GM21786 (cell line): Measurements from ENCODE around the gene GLIS1.

ENCODE experiments used
- ATAC-seq: cut with Tn5 transposase; IDR thresholded peaks from one replicate; pipeline ENCODE4 v1.9.1; 2021; ENCODE audit not compliant: unreplicated experiment

GLIS1 gene

GRCh38 chr1:53517109-53517508 lies 221.9 kb downstream of the GLIS1 start:
- ATAC-seq: no peak

- ATAC-seq: no peak
Measured at GRCh38 chr1:53516181-53516580, 222.8 kb downstream of the GLIS1 start.

DNA sequence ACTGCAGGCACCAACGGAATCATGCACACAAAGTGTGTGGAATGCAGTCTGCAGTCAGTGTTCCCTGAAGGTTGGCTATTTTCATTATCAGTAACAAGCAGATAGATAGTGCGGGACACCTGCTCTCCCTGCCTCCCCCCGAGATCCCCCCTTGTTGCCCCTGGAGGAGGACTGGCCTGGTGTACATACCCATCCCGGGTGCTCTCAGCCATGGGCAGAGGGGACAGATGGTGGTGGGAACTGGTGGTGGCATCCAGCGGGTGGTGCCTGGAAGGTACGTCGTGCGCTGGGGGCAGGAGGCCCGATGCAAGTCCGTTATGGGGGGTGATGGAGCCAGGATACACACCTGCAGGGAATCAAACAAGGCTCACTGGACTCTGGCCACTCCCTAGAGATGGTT lies 224.5 kb downstream of the GLIS1 start:
- no peak for ATAC-seq

- ATAC-seq: no peak
Measured at GRCh38 chr1:53513846-53514245, 225.1 kb downstream of the GLIS1 start.

DNA sequence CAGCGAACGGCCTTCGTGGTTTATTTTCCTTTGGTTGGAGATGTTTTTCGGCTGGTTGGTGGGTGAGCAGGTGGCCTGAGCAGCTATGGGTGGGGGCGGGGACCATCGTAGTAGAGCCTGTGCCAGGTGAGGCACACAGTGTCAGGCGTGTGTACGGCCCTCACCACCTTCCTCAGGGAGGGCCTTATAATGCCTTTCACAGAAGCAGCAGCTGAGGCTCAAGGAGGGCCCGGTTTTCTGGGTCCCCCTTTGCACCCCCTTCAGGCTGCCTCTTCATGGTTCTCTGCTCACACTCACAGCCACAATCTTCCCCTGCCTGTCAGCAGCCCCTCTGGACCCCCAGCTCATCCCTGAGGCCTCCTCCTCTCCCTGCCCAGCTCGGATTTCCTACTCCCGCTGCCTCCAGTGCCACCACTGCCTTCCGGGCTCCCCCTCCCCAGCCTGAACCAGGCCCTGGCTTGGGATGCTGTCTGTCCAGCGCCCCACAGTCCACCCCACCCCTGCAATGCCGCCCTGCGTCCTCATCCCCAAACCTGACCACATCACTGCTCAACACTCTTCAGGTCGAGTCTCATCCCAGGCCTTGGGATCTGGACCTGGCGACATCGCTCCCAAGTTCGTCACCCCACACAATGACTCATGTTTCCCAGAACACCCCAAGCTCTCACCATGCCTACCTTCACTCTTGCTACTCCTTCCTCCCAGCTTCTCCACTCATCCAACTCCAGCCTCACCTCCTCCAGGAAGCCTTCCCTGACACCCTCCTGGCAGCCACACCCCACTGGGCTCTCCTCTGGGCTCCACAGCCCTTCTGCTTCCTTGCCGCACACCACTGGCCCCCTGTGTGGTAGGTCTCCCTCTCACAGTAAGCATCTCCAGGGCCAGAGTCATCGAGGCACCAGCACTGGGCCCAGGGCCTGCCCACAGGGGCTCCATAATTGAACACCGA lies 225.9 kb downstream of the GLIS1 start:
- no peak for ATAC-seq

DNA sequence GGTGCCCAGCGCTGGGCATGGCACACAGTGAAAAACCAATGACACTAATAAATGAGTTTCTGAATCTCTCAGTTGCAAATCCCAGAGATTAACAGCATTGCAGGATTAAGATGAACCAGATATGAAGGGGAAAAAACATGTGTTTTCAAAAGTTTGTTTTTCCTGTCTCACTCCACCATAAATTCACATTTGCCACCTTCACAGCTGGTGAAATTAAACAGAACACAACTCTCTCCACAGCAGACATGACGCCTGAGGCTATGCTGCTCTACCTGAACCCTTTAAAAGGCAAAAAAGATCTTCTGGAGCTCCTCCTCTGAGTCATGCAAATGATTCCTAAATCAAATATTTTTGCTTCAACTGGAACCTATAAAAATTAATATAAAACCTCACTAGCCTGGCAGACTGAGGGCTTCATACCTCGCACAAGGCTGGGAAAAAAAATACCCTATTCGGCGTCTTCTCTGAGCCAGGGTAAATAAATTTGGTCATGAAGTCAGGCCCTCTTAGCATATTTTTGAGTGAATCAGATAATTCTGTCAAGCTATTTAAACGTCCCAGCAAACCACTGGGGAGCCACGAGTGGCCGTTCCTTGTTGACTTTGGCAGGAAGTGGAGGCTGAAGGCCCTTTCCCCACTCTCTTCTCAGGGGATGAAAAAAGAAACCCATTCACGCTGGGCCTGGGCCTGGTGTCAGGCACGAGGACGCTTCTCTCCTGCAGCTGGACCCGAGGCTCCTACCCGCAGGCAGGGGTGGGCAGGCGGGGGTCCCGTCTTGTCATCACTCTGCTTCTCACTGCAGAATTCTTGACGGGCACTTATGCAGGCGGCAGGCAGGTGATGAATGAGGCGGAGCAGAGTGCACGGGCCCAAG lies 226.8 kb downstream of the GLIS1 start:
- no peak for ATAC-seq

DNA sequence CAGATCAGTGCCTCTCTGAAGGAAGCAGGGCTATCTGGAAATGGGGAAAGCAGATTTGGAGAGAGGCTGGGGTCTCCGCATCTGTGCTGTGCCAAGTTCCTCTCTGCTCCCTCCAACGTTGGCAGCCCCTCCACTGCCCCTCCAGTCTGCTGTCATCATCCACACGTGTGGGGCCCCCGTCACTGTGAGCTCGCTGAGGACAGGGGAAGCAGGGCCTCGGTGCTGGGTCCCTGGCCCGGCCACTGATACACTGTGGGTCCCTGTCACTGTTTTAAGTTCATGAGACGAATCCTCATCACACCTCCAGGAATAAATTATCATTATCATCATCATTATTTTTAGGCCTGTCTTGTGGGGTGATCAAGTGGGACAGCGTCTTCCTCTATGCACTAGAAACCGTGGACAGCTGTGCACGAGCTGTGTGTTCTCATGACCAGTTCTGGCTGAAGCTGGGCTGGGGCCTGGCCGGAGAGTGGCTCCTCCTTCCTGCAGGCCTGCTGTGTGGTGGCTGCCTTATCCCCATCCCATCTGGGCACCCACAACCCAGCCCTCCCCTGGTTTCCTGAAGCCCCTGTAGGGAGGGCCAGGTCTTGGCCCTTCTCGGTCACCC lies 227.5 kb downstream of the GLIS1 start:
- ATAC-seq: no peak

- ATAC-seq: no peak
Measured at GRCh38 chr1:53510215-53510614, 228.7 kb downstream of the GLIS1 start.

DNA sequence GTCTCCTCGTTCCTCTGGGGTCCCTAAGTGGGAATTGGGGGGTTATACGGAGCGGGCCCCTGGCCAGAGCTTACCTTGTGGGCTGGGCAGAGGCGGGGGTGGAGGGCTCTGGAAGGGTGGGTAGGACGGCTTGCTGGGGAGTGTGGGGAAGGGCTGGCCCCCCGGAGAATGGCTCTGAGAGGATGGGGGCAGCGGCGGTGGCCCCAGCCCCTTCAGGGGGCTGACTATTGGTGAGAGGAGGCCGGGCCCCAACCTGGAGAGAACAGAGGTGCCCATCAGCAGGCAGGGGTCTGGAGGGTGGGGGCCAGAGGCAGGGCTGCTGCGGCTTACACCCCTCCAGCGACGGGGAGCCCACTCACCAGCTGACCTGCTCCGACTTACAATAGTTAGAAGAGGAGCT lies 229.2 kb downstream of the GLIS1 start:
- no peak for ATAC-seq

- ATAC-seq: no peak
Measured at GRCh38 chr1:53508991-53509666, 229.8 kb downstream of the GLIS1 start.

GRCh38 chr1:53508056-53508990 lies 230.6 kb downstream of the GLIS1 start:
- ATAC-seq: no peak

DNA sequence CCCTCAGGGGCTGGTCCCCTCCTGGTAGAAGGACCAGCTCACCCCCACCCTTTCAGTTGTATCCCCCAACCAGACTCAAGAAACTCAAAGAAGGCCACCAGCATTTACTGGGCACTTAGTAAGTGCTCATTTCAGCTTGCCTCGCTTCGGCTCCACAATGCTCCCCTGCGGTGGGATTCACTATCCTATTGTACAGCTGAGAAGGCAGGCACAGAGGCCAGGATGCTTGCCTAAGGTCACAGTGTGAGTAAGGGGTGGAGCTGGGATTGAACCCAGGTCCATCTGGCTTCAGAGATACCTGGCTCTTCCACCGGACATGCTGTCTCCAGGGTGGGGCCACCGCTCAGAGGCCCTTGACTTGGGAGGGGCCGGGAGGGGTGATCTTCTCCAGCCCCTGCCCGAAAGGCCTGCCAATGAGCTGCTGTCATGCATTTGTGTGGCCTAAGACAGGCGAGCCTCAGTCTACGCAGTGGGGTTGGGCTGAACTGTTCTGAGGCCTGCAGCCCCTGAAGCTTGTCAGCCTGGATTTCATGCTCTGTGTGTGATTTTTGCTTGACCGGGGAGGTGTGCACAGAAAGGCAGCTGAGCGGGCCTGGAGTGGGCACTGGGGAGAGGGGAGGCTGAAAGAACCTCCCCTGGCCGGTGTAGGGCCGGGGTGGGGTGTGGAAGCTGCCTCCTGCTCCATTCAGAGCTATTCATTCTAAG lies 231.7 kb downstream of the GLIS1 start:
- no peak for ATAC-seq

GRCh38 chr1:53506355-53507050 lies 232.5 kb downstream of the GLIS1 start:
- no peak for ATAC-seq

- ATAC-seq: no peak
Measured at GRCh38 chr1:53505891-53506290, 233.1 kb downstream of the GLIS1 start.

- ATAC-seq: no peak
Measured at GRCh38 chr1:53505401-53505800, 233.6 kb downstream of the GLIS1 start.

DNA sequence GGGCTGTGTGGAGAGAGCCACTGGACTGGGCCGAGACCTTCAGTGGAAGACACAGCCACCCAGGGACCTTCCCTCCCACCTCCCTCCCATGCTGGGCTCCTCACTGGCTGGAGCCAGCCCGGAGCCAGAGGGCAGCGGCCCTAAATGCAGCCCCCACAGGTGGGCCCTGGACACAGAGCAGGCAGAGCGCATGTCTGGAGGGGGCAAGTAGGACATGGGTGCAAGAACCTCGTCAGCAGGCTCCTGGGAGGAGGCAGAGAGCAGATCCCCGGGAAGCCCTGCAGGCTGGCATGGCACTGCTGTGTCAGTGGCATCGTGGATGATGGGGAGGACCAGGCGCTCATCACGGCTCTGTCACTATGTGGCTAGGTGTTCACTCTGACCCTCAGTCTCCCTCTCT lies 234.1 kb downstream of the GLIS1 start:
- no peak for ATAC-seq

DNA sequence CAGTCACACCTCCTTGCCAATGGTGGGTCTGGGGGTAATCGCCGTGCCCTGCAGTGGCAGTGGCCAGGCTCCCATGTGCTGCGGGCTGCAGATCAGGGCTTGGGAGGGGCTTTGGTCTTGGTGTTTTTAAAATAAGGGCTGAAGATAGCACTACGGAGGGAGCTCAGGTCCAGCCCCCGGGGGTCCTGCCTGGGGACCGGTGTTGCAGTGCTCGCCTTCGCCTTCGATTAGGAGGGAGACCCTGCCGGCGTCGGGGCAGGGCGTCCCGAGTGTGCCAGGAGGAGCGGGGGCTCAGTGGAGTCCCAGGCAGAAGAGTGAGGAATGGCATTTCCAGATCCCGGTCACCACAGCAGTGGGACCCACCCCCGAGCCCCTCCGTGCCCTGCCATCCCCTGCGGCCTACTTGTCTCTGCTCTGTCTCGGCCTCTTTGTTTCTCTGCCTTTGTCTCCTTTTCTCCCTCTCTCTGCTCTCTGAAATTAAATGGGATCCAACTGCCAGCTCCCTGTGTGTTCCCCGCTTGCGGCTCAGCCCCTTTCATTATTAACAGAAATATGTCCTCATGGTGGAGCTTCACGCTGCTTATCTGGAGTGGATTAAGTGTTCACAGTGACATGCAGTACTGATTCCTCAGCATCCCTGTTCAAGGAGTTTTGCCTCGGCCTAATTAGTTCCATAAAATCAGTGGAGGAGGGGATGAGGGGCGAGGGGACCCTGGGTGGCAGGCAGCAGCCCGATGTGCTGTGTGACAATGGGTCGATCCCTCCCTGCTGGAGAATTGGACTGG lies 235.3 kb downstream of the GLIS1 start:
- ATAC-seq: no peak
